Lower lobe of right lung (tissue), 2 donors: ENCODE results near the gene HECW1. TPM values are rescaled to one million over a fixed set of nuclear protein-coding genes. Genes with fewer than 3 reads are reported as not detected.

Experiments used
- ATAC-seq, 2 donors: fragments of 200-7000 bp; cut with Tn5 transposase; one replicate each; pipeline ENCODE4 v1.9.1; 2020 to 2022; ENCODE audit warnings: mild to moderate bottlenecking in 2 of 2, moderate library complexity in 2 of 2
- DNase-seq: peaks from one replicate; pipeline ENCODE4 v3.0.0-alpha.2; 2020
- H3K27ac ChIP-seq: fragments of 200-600 bp; one replicate; pipeline ENCODE4 v1.8.0; 2022
- H3K27me3 ChIP-seq: fragments of 200-600 bp; one replicate; pipeline ENCODE4 v1.8.0; 2022; ENCODE audit warnings: low read depth
- H3K36me3 ChIP-seq: fragments of 200-600 bp; one replicate; pipeline ENCODE4 v1.8.0; 2022; ENCODE audit warnings: mild to moderate bottlenecking
- H3K4me1 ChIP-seq: fragments of 200-600 bp; one replicate; pipeline ENCODE4 v1.8.0; 2022
- H3K4me3 ChIP-seq: fragments of 200-600 bp; one replicate; pipeline ENCODE4 v1.8.0; 2022; ENCODE audit warnings: mild to moderate bottlenecking
- H3K9me3 ChIP-seq: fragments of 200-600 bp; one replicate; pipeline ENCODE4 v1.8.0; 2022
- CTCF ChIP-seq: fragments of 200-600 bp; IDR thresholded peaks from one replicate; pipeline ENCODE4 v1.8.0; 2022; ENCODE audit warnings: antibody characterized with exemption, mild to moderate bottlenecking
- intact Hi-C: fragments of 100-400 bp; cut with DNase I; formaldehyde crosslinking; loops from one replicate; pipeline ENCODE4 v1.11.0; 2022
- total RNA-seq: library from RNA; stranded (reverse); fragmentation: NEBNext Ultra II Directional; extraction: Animal tissue kit (Norgen Biotek cat#: 25700); gene quantifications from one replicate; pipeline ENCODE4 v1.2.1, GENCODE V29; 2021
- donor health status: DM: no; HTN: yes; CAD: no; lungs with severe emphysema.

HECW1 gene
- total RNA-seq, 1 donor from 2014 or later, result 0.06 TPM

GRCh38 chr7:43292384-43292783 is 179.9 kb downstream of the HECW1 start:
- Histone ChIP-seq H3K4me1 (no peaks in the 10 kb centered on the region), H3K27me3 (no peaks in the 10 kb centered on the region), H3K9me3 (peaks cover 10% of the 10 kb centered on the region), H3K27ac (no peak overlapping the region), H3K4me3 (no peak overlapping the region), H3K36me3 (no peaks in the 10 kb centered on the region)
- DNase-seq (no peak), ATAC-seq (no peak)
- intact Hi-C loops, result no loop called here
- no peak for TF ChIP-seq CTCF

GRCh38 chr7:43294080-43294630 is 181.7 kb downstream of the HECW1 start:
- H3K4me1 ChIP-seq, result no peaks in the 10 kb centered on the region
- no peaks in the 10 kb centered on the region for H3K27me3 ChIP-seq
- no peak overlapping the region for H3K27ac ChIP-seq
- H3K4me3 ChIP-seq, result no peak overlapping the region
- no peaks in the 10 kb centered on the region for H3K36me3 ChIP-seq
- ATAC-seq (no peak), DNase-seq (no peak)
- TF ChIP-seq CTCF, result no peak
- H3K9me3 ChIP-seq, result peaks cover 10% of the 10 kb centered on the region
- intact Hi-C loops, result no loop called here

- H3K27me3 ChIP-seq, result no peaks in the 10 kb centered on the region
- no peaks in the 10 kb centered on the region for H3K4me1 ChIP-seq
- H3K36me3 ChIP-seq, result no peaks in the 10 kb centered on the region
- DNase-seq (no peak), ATAC-seq (no peak)
- intact Hi-C loops, result no loop called here
- H3K27ac ChIP-seq, result no peak overlapping the region
- H3K4me3 ChIP-seq, result no peak overlapping the region
- no peak for TF ChIP-seq CTCF
- peaks cover 7% of the 10 kb centered on the region for H3K9me3 ChIP-seq
Measured at GRCh38 chr7:43295429-43295828, 183.0 kb downstream of the HECW1 start.

- intact Hi-C loops, result no loop called here
Measured at GRCh38 chr7:43296306-43296705, 183.9 kb downstream of the HECW1 start.

GRCh38 chr7:43298617-43299016 is 186.2 kb downstream of the HECW1 start:
- no peak overlapping the region for H3K4me3 ChIP-seq
- ATAC-seq (no peak), DNase-seq (no peak)
- intact Hi-C loops, result no loop called here
- H3K36me3 ChIP-seq, result no peaks in the 10 kb centered on the region
- peaks cover 5% of the 10 kb centered on the region for H3K27me3 ChIP-seq
- no peaks in the 10 kb centered on the region for H3K4me1 ChIP-seq
- H3K27ac ChIP-seq, result no peak overlapping the region
- TF ChIP-seq CTCF, result no peak
- no peaks in the 10 kb centered on the region for H3K9me3 ChIP-seq

More at GRCh38 chr7:43296306-43296705, 183.9 kb downstream of the HECW1 start:
- H3K4me1 ChIP-seq, result no peaks in the 10 kb centered on the region
- ATAC-seq (no peak), DNase-seq (no peak)
- no peak for TF ChIP-seq CTCF
- H3K4me3 ChIP-seq, result no peak overlapping the region
- no peaks in the 10 kb centered on the region for H3K27me3 ChIP-seq
- H3K27ac ChIP-seq, result no peak overlapping the region
- no peaks in the 10 kb centered on the region for H3K9me3 ChIP-seq
- no peaks in the 10 kb centered on the region for H3K36me3 ChIP-seq

GRCh38 chr7:43300121-43300520 is 187.7 kb downstream of the HECW1 start:
- peaks cover 5% of the 10 kb centered on the region for H3K27me3 ChIP-seq
- no peak overlapping the region for H3K27ac ChIP-seq
- ATAC-seq (no peak), DNase-seq (no peak)
- TF ChIP-seq CTCF, result no peak
- H3K4me1 ChIP-seq, result no peaks in the 10 kb centered on the region
- intact Hi-C loops, result no loop called here
- H3K9me3 ChIP-seq, result no peaks in the 10 kb centered on the region
- no peak overlapping the region for H3K4me3 ChIP-seq
- no peaks in the 10 kb centered on the region for H3K36me3 ChIP-seq
